Endothelial cell of umbilical vein (primary cell): ENCODE measurements around the gene IL18. TPM values are rescaled to one million over a fixed set of nuclear protein-coding genes. Genes with fewer than 3 reads are reported as not detected.

Source experiments
- BruUV-seq: library from RNA; stranded (reverse); fragments of 400-500 nt; replicated peaks from 2 replicates; lab custom pipeline; 2021; lab: Mats Ljungman, UMichigan
- CTCF ChIA-PET: fragments of 300-600, 350-600 bp; sonication (Branson Sonifier 250); formaldehyde crosslinking; loops from one replicate; lab custom pipeline; 2021; ENCODE audit warnings: antibody characterized with exemption, inconsistent platforms; lab: Charles Lee
- POLR2A ChIA-PET: fragments of 300-600, 350-600 bp; sonication (Branson Sonifier 250); formaldehyde crosslinking; loops from one replicate; lab custom pipeline; 2021; ENCODE audit warnings: antibody characterized with exemption, inconsistent platforms; lab: Charles Lee
- DNase-seq: peaks from one replicate; pipeline ENCODE4 v3.0.0-alpha.2; 2011; ENCODE audit warnings: low read depth, low spot score
- FAIRE-seq: peaks from 2 replicates; lab custom pipeline; 2011; peaks lifted over from hg19 to GRCh38; lab: Jason Lieb, UNC
- H2AFZ ChIP-seq: 2 replicates; pipeline ENCODE4 v1.6.0; 2012; ENCODE audit warnings: low read depth, low read length, control low read depth, inconsistent platforms
- H3K27ac ChIP-seq: 2 replicates; pipeline ENCODE4 v1.5.1; 2011; ENCODE audit warnings: low read depth, mild to moderate bottlenecking, control low read depth, low read length, moderate library complexity; ENCODE audit not compliant: insufficient read depth
- H3K27me3 ChIP-seq, 2 experiments: 2 replicates each; pipeline versions ENCODE4 v1.6.0 to v1.6.1; 2011; ENCODE audit warnings: low read length in 2 of 2, mixed read lengths in 1 of 2; ENCODE audit not compliant: control insufficient read depth in 2 of 2, insufficient read depth in 2 of 2
- H3K36me3 ChIP-seq, 2 experiments: 2 replicates in 1 of 2; 3 replicates in 1 of 2; pipeline ENCODE4 v1.5.1; 2011; ENCODE audit warnings: low read length in 2 of 2, mild to moderate bottlenecking in 1 of 2, moderate library complexity in 1 of 2; ENCODE audit not compliant: control insufficient read depth in 2 of 2, insufficient read depth in 2 of 2; ENCODE audit errors: extremely low read depth in 1 of 2
- H3K4me1 ChIP-seq: 3 replicates; pipeline ENCODE4 v1.5.1; 2011; ENCODE audit warnings: mild to moderate bottlenecking, low read length; ENCODE audit not compliant: control insufficient read depth, insufficient read depth; ENCODE audit errors: extremely low read depth
- H3K4me2 ChIP-seq: 2 replicates; pipeline ENCODE4 v1.6.1; 2011; ENCODE audit warnings: low read length, control low read depth, mixed read lengths; ENCODE audit not compliant: insufficient read depth
- H3K4me3 ChIP-seq, 3 experiments: fragments of 200-600 bp in 1 of 3; sonication (generic), shearing (Covaris generic) in 1 of 3; replicated peaks in 1 of 3; 2 replicates each; pipeline ENCODE4 v1.5.1; 2011 to 2016; ENCODE audit warnings: control low read depth in 3 of 3, low read length in 3 of 3, mild to moderate bottlenecking in 2 of 3, inconsistent platforms in 1 of 3, low read depth in 1 of 3, moderate library complexity in 1 of 3; ENCODE audit not compliant: insufficient read depth in 1 of 3
- H3K79me2 ChIP-seq: 2 replicates; pipeline ENCODE4 v1.6.0; 2012; ENCODE audit warnings: low read length, inconsistent platforms; ENCODE audit not compliant: control insufficient read depth, insufficient read depth
- H3K9ac ChIP-seq: replicated peaks from 2 replicates; pipeline ENCODE3; 2011; ENCODE audit warnings: low read length, control low read depth; ENCODE audit not compliant: insufficient read depth; ENCODE audit errors: extremely low read depth
- H3K9me1 ChIP-seq: replicated peaks from 3 replicates; pipeline ENCODE4 v1.6.0; 2011; ENCODE audit warnings: mild to moderate bottlenecking, low read length; ENCODE audit not compliant: control insufficient read depth, insufficient read depth; ENCODE audit errors: extremely low read depth
- H3K9me3 ChIP-seq: replicated peaks from 2 replicates; pipeline ENCODE4 v1.5.1; 2012; ENCODE audit warnings: low read length, inconsistent platforms; ENCODE audit not compliant: control insufficient read depth, insufficient read depth
- H4K20me1 ChIP-seq: replicated peaks from 2 replicates; pipeline ENCODE3; 2011; ENCODE audit warnings: mild to moderate bottlenecking, low read length; ENCODE audit not compliant: control insufficient read depth, insufficient read depth; ENCODE audit errors: extremely low read depth
- EZH2 ChIP-seq: IDR thresholded peaks from 2 replicates; pipeline ENCODE4 v1.6.1; 2012; ENCODE audit warnings: borderline replicate concordance, low read depth, mild to moderate bottlenecking, moderate library complexity, low read length, inconsistent platforms; ENCODE audit not compliant: severe bottlenecking
- FOS ChIP-seq: IDR thresholded peaks from 2 replicates; pipeline ENCODE4 v1.6.1; 2011; ENCODE audit warnings: mild to moderate bottlenecking, low read length, moderate library complexity, borderline replicate concordance; ENCODE audit not compliant: insufficient read depth
- GATA2 ChIP-seq: IDR thresholded peaks from 2 replicates; pipeline ENCODE4 v1.7.0; 2011; ENCODE audit warnings: low read depth, mild to moderate bottlenecking, moderate library complexity, mixed read lengths, low read length; ENCODE audit not compliant: insufficient read length, insufficient read depth
- JUN ChIP-seq: IDR thresholded peaks from 2 replicates; pipeline ENCODE4 v1.6.1; 2011; ENCODE audit warnings: borderline replicate concordance, low read depth; ENCODE audit not compliant: insufficient read length, insufficient read depth
- POLR2A ChIP-seq: IDR thresholded peaks from 2 replicates; pipeline ENCODE4 v1.6.1; 2012; ENCODE audit warnings: low read depth, mild to moderate bottlenecking, control low read depth, low read length
- POLR2AphosphoS5 ChIP-seq: IDR thresholded peaks from 2 replicates; pipeline ENCODE4 v1.6.1; 2012; ENCODE audit warnings: low read depth, mild to moderate bottlenecking, control low read depth, low read length, moderate library complexity; ENCODE audit not compliant: insufficient read depth
- dilution Hi-C: fragments of 300-500 bp; cut with MboI; formaldehyde crosslinking; loops from one replicate; pipeline ENCODE4 v1.15.0; 2019; ENCODE audit warnings: low sequenced_read_pairs; ENCODE audit not compliant: extremely low pct_ligation_motif_present
- intact Hi-C: fragments of 100-400 bp; cut with micrococcal nuclease; formaldehyde crosslinking; loops from one replicate; pipeline ENCODE4 v1.10.0; 2022
- polyA plus RNA-seq, 4 experiments: library from polyadenylated mRNA; depleted of rRNA in 3 of 4; stranded (reverse) in 3 of 4; unstranded in 1 of 4; fragments of >200 nt; gene quantifications; 2 replicates each; pipeline versions ENCODE4 v1.2.1 to v1.2.3, GENCODE V29; 2011 to 2012; ENCODE audit warnings: missing spikeins in 1 of 4
- total RNA-seq: library from RNA; stranded (reverse); gene quantifications from 2 replicates; pipeline ENCODE4 v1.2.3, GENCODE V29; 2021
- TF ChIP-seq, protein P1 (sequence below), 2 donors: IDR thresholded peaks; 1 replicate in 1 of 2; 2 replicates in 1 of 2; pipeline ENCODE4 v1.5.1; 2011; ENCODE audit warnings: low read length in 2 of 2, mild to moderate bottlenecking in 2 of 2, moderate library complexity in 2 of 2, control low read depth in 1 of 2, inconsistent platforms in 1 of 2, low read depth in 1 of 2; ENCODE audit not compliant: insufficient read depth in 1 of 2; ENCODE audit errors: extremely low read depth in 1 of 2
- TF ChIP-seq, protein P2 (sequence below): IDR thresholded peaks from 2 replicates; pipeline ENCODE4 v1.6.1; 2011; ENCODE audit not compliant: insufficient read depth, insufficient read length

The IL18 gene
- total and polyA plus RNA-seq, 2 donors (not counting 3 experiments of a cell fraction or from before 2014, with no cell fraction given), result 0.73 to 1.5 TPM

DNA sequence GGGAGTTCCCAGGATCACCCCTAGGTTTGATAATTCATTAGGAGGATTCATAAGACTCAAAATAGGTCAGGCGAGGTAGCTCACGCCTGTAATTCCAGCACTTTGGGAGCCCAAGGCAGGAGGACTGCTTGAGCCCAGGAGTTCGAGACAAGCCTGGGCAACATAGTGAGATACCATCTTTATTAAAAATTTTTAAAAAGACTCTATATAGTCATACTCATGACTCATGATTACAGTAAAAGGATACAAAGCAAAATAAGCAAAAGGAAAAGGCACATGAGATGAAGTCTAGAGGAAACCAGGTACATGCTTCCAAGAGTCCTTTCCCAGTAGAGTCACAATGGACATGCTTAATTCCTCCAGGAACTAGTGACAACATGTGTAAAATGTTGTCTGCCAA, 48.4 kb upstream of the IL18 start:
- BruUV-seq, result no TSS peak

More for the DNA sequence above, 48.4 kb upstream of the IL18 start:
- ChIA-PET CTCF (interaction anchor here (1.2 to 13.6 kb wide), 3 partner anchors 9 to 67 kb away, joined by 3 to 540 read pairs (median 3); no protein-coding TSS in a partner anchor), POLR2A (no interaction called here)
- dilution Hi-C loops, result no loop called here
- no peak overlapping the region for H3K4me3 ChIP-seq
- H3K9me1 ChIP-seq, result no peaks in the 10 kb centered on the region
- no peak overlapping the region for H3K27ac ChIP-seq
- no peaks in the 10 kb centered on the region for H3K9me3 ChIP-seq
- no peaks in the 10 kb centered on the region for H3K36me3 ChIP-seq
- H3K27me3 ChIP-seq, result no peaks in the 10 kb centered on the region
- TF ChIP-seq, protein P1, sequence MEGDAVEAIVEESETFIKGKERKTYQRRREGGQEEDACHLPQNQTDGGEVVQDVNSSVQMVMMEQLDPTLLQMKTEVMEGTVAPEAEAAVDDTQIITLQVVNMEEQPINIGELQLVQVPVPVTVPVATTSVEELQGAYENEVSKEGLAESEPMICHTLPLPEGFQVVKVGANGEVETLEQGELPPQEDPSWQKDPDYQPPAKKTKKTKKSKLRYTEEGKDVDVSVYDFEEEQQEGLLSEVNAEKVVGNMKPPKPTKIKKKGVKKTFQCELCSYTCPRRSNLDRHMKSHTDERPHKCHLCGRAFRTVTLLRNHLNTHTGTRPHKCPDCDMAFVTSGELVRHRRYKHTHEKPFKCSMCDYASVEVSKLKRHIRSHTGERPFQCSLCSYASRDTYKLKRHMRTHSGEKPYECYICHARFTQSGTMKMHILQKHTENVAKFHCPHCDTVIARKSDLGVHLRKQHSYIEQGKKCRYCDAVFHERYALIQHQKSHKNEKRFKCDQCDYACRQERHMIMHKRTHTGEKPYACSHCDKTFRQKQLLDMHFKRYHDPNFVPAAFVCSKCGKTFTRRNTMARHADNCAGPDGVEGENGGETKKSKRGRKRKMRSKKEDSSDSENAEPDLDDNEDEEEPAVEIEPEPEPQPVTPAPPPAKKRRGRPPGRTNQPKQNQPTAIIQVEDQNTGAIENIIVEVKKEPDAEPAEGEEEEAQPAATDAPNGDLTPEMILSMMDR (IDR thresholded peaks at IDR 0.05; ENCODE audit: extremely low read depth in 1 of 2, insufficient read depth in 1 of 2, low read depth in 1 of 2, low read length in 2 of 2), result no peak
- TF ChIP-seq POLR2A (no peak), GATA2 (no peak), POLR2AphosphoS5 (no peak), EZH2 (no peak), FOS (no peak), JUN (no peak)
- TF ChIP-seq, protein P2, sequence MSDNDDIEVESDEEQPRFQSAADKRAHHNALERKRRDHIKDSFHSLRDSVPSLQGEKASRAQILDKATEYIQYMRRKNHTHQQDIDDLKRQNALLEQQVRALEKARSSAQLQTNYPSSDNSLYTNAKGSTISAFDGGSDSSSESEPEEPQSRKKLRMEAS, result no peak
- H4K20me1 ChIP-seq, result no peaks in the 10 kb centered on the region
- DNase-seq (no peak), FAIRE-seq (no peak)
- intact Hi-C loops, result no loop called here
- no peak overlapping the region for H2AFZ ChIP-seq
- H3K4me2 ChIP-seq, result no peak overlapping the region
- H3K79me2 ChIP-seq, result no peaks in the 10 kb centered on the region
- no peaks in the 10 kb centered on the region for H3K4me1 ChIP-seq
- no peak overlapping the region for H3K9ac ChIP-seq
